Amygdala (tissue), 56 donors: Measurements from ENCODE around the gene AKT3.
"Not testable (repeated sequence)": the region's sequence is repeated elsewhere in the genome, so short reads cannot be mapped to it uniquely, and the experiment has no call there.

Experiments used
- DNase-seq, 56 donors: peaks; one replicate each; lab custom pipeline; 2025; lab: John Stamatoyannopoulos, UW

AKT3 gene

DNA sequence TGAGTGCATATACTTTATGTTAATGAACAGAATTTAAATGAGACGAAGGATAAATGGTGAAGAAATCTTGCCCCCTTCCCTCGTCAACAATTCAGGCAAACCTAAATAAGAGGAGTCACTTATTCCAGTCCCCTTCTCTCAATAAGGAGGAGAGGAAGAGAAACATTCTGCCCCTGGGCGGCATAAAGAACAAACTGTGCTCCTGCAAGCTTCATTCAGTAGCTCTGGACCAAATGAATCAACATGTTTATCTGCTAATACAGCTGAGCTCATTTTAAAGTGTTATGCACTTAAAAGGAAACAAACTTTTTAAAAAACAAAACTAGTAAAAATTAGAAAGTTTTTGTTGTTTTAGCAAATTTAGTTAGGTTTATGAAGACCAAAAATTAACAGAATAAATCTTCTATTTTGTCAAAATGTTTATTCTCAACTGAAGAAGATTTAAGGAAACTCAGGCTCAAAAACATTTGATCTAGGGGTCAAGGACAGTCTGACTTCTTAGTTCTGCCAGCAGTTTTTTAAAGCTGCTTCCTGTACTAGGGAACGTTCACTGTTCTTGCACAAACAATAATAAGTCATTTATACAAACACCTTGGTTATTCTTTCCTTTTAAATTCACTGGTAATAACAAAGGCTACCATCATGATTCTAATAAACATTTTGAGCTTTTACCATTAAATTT lies 58.3 kb downstream of the AKT3 start:
- peak in 13 of 56 donors; percentile 1 to 26 (median 6) for DNase-seq

DNA sequence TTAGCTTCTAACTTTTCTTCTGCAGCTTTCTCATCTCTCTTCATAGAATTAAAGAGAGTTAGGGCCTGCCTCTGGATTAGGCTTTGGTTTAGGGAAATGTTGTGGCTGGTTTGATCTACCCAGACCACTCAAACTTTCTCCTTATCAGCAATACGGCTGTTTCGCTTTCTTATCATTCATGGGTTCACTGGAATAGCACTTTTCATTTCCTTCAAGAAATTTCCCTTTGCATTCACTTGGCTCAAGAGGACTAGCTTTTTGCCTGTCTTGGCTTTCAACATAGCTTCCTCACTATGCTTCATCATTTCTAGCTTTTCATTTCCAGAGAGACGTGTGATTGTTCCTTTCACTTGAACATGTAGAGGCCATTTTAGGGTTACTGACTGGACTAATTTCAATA lies 59.6 kb downstream of the AKT3 start:
- DNase-seq: no peak

DNA sequence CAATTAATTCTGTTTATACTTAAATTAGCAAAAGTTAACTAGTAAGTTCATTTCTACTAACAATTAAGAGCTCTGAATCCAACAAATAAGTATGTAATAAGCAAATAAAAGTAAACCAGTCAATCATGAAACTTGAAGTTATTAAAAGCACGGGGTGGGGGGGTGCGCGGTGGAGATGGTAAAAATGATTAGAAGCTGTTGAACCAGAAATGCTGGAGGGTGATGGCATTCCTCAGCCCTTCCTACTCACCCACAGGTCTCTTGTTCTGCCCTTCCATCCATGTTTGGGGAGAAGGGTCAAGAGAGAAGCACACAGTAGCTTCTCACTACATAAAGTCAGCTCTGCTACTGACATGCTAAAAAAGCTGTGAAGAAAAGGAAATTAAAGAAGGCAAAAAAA lies 63.5 kb downstream of the AKT3 start:
- no peak for DNase-seq

DNA sequence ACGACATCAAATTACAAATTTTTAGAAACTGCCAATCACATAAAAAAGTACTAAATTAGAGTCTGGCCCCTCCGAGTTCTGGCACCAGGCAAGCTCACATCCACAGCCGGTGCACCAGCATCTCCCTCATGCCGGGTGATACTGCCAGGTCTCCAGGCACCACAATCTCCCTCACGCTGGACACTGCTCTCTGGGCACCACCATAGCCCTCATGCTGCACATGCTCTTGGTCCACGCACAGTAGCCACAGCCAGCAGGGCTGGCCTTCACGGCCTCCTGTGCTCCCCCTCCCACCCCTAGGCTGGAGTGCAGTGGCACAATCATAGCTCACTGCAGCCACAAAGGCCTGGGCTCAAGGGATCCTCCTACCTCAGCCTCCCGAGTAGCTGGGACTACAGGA lies 65.5 kb downstream of the AKT3 start:
- no peak for DNase-seq

DNA sequence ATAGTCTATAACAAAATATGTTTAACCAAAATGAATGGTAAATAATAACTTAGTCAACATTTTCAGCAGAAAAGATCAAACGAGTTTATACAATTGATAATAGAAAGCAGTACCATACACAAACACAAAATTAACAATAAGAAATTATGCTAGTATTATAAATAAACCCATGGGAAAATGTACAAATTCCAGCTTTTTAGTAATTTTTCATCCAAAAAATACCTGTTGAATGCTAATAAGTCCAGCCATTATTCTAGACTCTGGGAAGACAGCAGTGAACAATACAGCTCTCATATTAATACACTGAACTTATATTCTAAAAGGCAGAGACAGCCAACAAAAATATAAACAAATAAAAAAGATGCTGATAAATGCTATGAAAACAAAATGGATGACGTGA lies 66.3 kb downstream of the AKT3 start:
- DNase-seq: no peak

DNA sequence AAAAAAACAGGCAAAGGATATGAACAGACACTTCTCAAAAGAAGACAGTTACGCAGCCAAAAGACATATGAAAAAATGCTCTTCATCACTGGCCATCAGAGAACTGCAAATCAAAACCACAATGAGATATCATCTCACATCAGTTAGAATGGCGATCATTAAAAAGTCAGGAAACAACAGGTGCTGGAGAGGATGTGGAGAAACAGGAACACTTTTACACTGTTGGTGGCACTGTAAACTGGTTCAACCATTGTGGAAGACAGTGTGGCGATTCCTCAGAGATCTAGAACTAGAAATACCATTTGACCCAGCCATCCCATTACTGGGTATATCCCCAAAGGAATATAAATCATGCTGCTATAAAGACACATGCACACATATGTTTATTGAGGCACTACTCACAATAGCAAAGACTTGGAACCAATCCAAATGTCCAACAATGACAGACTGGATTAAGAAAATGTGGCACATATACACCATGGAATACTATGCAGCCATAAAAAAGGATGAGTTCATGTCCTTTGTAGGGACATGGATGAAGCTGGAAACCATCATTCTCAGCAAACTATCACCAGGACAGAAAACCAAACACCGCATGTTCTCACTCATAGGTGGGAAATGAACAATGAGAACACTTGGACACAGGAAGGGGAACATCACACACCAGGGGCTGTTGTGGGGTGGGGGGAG lies 77.5 kb downstream of the AKT3 start:
- not testable (repeated sequence) for DNase-seq

DNA sequence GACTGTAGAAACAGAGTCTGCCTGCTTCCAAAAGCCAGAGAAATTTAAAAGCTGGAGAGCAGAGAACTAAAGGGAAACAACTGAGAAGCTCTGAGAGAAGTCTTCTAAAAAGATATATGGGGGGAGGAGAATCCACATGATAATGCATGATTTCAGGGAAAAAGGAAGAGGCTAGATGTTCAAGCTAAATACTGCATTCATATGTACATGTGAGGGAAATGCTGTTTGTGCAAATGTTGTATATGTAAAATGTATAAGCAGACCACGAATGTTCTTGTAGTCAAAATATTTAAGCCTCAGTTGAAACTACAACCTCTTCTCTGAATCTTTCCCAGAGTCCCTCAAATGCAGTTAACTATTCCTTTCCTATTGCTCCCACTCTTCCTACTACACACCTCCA lies 79.2 kb downstream of the AKT3 start:
- no peak for DNase-seq

DNA sequence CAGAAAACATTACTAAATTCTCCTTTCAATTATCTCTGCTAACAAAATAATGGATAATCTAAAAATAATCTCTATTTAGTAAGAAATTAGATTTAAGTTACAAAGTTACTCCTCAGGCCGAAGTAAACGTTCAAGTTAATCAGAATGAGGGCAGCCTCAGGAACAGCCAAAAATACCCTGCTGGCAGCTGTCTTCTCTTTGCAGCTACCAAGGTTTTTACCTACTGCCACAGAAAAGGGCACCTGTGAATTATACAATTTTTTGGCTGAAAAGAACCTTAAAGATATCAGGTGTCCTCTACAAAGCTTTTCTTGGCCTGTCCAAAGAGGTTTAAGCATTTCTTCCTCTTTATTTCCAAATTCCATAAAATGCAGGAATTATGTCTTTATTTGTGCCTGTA lies 84.4 kb downstream of the AKT3 start:
- no peak for DNase-seq

DNA sequence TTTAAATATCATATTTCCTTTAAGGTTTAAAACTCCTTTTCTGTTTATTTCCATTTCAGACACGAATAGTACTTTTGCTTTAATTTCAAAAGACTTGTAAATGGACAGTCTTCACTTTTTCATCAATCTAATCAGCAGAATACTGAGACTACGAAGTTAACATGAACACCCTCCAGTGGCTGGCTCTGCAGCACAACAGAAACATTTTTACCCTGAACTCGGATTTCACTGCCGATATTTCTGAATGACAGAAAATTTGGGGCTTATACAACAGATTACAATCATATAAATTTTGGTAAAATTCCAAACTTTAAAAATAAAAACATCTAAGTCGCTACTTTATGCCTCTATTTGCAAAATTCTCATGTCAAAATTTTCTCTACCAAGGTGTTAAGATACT lies 86.2 kb downstream of the AKT3 start:
- peak in 1 of 56 donors; percentile 11 for DNase-seq

DNA sequence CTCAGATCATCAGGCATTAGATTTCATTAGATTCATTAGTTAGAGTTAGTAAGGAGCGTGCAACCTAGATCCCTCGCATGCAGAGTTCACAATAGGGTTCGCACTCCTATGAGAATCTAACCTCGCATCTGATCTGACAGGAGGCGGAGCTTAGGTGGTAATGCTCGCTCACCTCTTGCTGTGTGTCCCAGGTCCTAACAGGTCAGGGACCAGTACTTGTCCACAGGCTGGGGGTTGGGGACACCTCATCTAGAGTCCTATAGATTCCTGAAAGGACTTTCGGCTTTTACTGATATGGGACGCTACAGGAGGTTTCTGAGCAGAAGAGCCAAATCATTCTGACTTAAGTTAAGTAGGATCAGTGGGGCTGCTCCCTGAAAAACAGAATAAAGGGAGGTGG lies 91.4 kb downstream of the AKT3 start:
- DNase-seq: no peak

DNA sequence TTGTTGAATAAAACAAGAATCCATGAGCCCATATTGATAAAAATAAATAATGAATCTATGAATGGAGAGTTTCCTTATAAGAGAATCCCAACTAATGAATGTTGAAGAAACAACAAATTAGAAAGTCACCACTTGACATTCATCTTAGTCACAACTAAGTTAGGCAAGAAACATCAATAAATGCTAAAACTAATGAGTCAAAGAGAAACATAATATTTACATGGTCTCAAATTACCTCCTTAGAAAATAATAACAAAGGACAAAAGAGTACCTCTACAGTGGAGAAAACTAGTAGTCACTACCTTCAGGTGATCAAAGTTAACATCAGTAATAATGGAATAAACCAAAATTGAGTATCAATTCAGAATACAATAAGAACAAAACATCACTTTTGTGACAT lies 93.5 kb downstream of the AKT3 start:
- DNase-seq: no peak

DNA sequence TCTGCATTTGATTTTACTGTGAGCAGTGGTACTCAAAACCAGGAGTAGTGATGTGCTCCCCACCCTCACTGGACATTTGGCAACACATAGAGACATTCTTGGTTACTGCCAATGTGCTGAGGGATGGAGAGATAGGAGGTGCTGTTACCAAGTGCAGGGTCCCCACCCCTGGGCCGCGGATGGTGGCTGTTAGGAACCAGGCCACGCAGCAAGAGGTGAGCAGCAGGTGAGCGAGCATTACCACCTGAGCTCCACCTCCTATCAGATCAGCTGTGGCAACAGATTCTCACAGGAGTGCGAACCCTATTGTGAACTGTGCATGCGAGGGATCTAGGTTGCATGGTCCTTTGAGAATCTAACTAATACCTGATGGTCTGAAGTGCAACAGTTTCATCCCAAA lies 95.7 kb downstream of the AKT3 start:
- DNase-seq: no peak

DNA sequence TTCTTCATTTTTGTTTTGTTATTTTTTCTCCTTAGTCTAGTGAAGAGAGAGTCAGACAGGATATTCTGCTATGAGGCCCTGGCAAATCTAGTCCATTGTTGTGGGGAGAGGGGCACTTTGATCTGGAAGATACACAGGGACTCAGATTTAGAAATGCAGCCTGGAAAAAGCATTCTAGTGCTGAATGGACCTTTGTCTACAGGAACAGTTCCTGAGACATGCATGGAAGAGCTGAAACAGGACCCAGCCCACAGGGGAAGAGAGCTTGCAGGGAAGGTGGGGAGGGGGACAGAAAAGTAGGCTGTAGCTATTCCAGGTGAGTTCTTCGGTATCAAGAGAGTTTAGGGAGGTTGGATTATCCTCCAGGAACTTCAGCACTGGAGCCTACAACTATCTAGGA lies 98.5 kb downstream of the AKT3 start:
- DNase-seq: no peak

DNA sequence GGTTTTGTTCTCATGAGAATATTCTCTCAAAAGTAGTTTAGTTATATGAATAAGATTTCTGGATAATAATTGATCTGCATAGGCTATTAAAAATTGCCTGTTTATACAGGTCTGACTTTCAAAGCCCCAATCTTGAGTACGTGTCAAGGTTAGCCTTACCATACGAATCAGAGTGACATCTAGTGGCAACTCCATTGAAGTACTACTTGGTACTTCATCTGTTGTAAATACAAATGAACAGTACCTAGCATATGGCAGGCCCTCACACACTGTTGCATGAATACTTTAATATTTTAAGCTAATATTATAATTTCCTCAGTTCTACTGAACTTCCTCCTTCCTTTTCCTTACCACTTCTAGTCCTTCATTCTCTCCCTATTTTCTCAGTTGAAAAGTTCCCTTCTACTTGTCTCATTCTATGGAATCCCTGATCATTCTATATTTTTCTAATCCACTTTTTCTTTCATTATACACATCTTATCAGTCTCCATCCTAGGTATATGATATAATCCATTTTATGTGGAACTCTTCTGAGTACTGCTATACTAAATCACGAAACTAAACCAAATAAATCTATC lies 101.2 kb downstream of the AKT3 start:
- peak in 3 of 56 donors; percentile 18 to 54 (median 51) for DNase-seq

DNA sequence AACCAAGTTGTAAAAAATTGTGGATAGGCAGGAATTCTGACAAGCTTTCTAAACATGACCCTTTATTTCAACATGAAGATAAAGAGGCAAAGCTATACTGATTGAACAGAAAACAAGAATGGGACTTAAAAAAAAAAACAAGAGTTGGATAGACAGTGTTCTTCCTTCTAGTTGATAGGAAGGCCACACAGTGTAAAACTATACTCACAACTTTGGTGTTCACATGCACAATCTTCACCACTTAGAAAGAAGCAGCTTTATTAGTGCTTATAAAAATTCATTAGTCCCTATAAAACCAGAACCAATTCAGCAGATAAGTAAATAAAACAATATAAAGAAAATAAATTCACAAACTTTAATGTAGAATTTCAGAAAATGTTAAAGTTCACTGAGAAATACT lies 101.8 kb downstream of the AKT3 start:
- no peak for DNase-seq

DNA sequence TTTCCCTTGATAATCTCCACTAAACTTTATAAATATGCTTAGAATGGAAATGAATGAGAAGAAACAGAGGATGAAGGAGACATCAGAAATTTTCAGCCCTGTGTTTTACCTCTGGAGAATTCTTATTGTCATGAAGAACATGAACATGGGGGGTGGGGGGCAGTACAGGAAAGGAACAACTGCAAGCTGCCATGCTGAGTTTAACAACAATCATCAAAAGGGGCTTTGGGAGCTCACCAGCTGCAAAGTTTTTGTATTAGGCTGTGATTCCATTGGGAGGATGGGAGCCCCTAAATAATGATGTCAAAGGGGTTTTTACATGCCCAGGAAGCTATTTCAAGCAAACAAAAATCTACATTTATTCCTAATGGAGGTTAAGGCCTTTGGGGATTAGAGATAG lies 103.3 kb downstream of the AKT3 start:
- DNase-seq: no peak

DNA sequence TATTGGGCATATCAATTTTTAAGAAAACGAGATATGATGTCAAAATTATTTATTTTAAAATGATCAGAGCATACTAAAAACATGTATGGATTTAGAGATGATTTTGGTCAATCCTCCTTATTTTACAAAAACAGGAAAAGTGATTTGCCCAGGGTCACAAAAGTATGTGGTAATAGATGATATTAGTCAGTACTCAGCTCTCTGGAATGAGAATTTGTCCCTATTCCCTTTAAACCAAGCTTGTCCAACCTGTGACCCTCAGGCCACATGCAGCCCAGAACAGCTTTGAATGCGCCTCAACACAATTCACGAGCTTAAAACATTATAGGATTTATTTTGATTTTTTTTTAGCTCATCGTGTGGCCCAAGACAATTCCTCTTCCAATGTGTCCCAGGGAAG lies 104.7 kb downstream of the AKT3 start:
- no peak for DNase-seq

DNA sequence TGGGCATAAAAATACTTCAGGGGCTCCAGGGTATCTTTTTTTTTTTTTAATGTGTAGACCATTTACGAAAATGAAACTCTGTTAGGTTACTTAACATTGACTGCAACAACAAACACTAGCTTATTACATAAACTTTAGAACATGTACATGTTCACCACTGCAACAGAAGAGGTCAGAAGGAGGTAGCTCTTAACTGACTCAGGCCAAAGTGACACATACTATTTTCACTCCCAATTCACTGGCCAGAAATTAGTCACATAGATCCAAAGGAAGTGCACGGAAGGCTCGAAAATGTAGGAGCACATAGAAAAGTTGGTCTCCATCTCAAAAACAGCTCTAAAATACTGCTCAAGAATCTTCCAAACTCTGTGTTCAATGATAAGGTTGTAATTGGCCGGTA lies 107.2 kb downstream of the AKT3 start:
- DNase-seq: no peak

DNA sequence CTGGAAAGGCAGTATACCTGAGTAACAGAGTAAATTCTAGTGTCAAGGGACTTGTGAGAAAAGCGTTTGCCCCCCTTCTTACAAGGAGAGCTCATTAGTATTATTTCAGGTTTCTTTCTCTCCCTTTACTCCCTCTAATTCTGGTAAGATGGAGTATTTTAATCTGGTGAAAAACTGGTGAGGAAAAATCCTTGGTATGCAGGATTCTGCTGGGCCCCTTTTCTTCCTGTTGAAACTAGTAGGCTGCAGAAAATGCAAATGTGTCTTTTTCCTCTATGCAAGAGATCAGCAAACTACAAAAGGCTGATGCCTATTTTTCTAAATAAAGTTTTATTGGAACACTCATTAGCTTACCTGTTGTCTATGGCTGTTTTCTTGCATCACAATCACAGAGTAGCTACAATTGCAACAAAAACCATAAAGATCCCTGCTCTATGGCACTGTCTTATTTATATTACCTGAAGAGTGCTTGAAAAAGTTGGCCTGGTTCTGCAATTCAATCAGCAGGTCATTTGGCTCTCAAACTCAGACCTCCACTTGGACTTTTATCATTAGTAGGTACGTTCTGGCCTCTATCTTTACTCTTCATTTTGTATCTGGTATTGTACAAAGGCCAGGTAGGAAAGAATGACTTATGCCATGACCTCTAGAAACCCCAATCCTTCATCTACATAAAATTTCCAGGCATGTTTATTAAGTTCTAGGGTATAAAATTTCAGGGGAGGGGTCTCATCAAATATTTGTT lies 109.6 kb downstream of the AKT3 start:
- no peak for DNase-seq

DNA sequence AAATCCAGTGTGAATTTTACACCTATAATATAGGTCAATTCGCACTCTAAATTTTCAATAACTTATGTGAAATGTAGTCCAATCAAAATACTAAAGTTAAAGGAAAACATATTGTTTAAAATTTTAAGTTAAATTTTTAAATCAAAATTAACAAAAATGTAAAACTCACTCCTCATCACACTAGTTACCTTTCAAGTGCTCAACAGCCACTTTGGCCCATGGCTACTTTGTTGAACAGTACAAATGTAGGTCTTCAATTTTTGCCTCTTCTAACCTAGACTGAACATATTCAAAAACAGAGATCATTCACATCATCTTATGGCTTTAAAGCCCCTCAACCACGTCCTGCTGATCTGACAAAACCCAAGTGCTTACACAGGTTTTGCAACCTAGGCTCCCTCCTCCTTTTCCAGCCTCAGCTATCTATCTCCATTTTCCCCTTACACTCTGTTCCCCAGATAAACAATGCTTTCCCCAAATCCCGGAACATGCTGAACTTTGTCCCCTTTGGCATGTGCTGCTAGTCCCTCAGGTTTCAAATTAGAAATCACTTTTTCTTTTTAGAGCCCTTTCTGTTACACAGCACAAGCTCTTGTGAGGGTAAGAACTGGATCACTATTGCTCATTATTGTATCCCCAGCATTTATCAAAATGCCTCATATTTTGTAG lies 110.6 kb downstream of the AKT3 start:
- no peak for DNase-seq

DNA sequence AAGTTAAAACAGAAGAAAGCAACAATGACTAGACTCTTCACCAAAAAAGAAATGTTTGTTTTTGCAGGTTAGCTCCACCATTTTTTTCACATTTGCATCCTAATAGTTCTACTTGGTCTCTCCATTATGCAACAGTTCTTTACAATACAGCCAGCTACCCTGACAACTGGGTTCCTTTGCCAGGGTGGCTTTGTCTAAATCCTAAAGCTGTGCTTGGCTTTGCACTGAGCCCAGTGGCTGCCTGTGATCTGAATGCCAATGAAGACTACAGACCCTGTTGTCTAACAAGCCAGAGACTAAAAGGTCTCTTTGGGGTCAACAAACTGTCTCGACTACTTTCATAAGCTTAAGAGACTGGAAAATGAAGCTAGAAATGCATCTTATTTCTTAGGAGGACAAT lies 112.0 kb downstream of the AKT3 start:
- peak in 43 of 56 donors; percentile 10 to 83 (median 42) for DNase-seq
